Activated T-helper 1 cell treated with anti-CD3 and anti-CD28 coated beads, Interleukin-12 subunit alpha, Interleukin-12 subunit beta, Interleukin-2, Interleukin-4 antibody, amounts not matched to agents 30 ng/mL and 10 ng/mL and 1 ng/mL, durations not matched to agents 14 hours and 24 hours and 36 hours (primary cell): ENCODE data around the gene UBTF. TPM values are rescaled to one million over a fixed set of nuclear protein-coding genes. Genes with fewer than 3 reads are reported as not detected.

Experiments
- DNase-seq: peaks from one replicate; pipeline ENCODE4 v3.0.0; 2021; ENCODE audit warnings: low spot score
- H3K27ac Mint-ChIP-seq: one replicate; pipeline ENCODE4 v1.8.0; 2021; ENCODE audit warnings: mild to moderate bottlenecking, mixed read lengths
- H3K27me3 Mint-ChIP-seq: one replicate; pipeline ENCODE4 v1.8.0; 2022; ENCODE audit warnings: mild to moderate bottlenecking, moderate library complexity, mixed read lengths; ENCODE audit not compliant: insufficient read depth
- H3K36me3 Mint-ChIP-seq: one replicate; pipeline ENCODE4 v1.8.0; 2021; ENCODE audit warnings: low read depth, mixed read lengths
- H3K4me1 Mint-ChIP-seq: one replicate; pipeline ENCODE4 v1.8.0; 2021; ENCODE audit warnings: low read depth, mixed read lengths
- H3K4me3 Mint-ChIP-seq: one replicate; pipeline ENCODE4 v1.8.0; 2021; ENCODE audit warnings: mild to moderate bottlenecking, moderate library complexity, mixed read lengths
- H3K9me3 Mint-ChIP-seq: one replicate; pipeline ENCODE4 v1.8.0; 2021; ENCODE audit warnings: mixed read lengths
- intact Hi-C: fragments of 100-400 bp; cut with micrococcal nuclease; formaldehyde crosslinking; loops from one replicate; pipeline ENCODE4 v1.15.1; 2024
- total RNA-seq: library from RNA; stranded (reverse); gene quantifications from 2 replicates; pipeline ENCODE4 v1.2.3, GENCODE V29; 2022

UBTF gene
- total RNA-seq, 1 donor from 2014 or later, result 215 TPM

DNA sequence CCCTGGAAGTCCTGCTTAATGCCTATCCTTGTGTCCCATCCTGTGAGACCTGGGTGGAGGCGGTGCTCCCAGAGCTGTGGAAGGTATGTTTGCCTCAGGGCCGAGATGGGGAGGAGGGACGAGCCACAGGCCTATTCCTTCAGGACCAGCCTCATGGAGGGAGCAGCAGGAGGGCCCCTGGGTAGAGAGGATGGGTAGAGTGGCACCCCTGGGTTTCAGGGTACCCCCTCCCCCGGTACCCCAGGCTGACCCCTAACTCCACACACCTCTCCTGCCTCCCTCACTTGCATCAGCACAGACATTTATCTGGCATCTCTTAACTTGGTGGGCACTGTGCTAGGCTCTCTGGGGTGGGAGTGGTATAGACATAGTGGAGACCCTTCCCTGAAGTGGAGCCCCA is 41.8 kb downstream of the UBTF start:
- no peaks in the 10 kb centered on the region for H3K9me3 Mint-ChIP-seq
- no peak for DNase-seq
- H3K36me3 Mint-ChIP-seq, result peaks cover 20% of the 10 kb centered on the region
- intact Hi-C loops, result no loop called here
- no peak overlapping the region for H3K27ac Mint-ChIP-seq
- no peak overlapping the region for H3K4me3 Mint-ChIP-seq
- H3K4me1 Mint-ChIP-seq, result no peaks in the 10 kb centered on the region
- no peaks in the 10 kb centered on the region for H3K27me3 Mint-ChIP-seq

DNA sequence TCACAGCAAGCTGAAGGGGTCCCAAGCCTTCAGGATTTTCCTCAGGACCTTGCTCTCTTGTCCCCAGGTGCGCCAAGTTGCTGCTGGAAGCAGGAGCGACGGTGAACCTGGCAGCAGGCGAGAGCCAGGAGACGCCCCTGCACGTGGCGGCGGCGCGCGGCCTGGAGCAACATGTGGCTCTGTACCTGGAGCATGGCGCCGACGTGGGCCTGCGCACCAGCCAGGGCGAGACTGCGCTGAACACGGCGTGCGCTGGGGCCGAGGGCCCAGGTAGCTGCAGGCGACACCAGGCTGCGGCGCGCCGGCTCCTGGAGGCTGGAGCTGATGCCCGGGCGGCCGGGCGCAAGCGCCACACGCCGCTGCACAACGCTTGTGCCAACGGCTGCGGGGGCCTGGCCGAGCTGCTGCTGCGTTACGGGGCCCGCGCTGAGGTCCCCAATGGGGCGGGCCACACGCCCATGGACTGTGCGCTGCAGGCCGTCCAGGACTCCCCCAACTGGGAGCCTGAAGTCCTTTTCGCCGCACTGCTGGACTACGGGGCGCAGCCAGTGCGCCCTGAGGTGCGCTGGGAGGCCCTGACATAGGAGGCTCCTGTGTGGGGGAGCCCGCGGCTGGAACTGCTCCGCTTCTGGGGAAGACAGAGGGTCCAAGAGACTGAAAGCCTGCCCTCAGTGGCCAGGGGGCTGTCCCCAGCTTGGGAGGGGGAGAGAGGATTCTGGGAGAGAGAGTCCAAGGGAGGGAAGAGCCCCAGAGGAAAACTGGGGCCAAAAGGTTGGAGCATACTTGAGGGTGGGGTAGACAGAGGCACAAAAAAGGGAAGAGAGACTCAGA is 42.6 kb downstream of the UBTF start:
- DNase-seq, result no peak
- Mint-ChIP-seq H3K4me1 (no peaks in the 10 kb centered on the region), H3K27me3 (no peaks in the 10 kb centered on the region), H3K4me3 (no peak overlapping the region), H3K36me3 (peaks cover 16% of the 10 kb centered on the region), H3K27ac (no peak overlapping the region), H3K9me3 (no peaks in the 10 kb centered on the region)
- intact Hi-C loops, result no loop called here

- Mint-ChIP-seq H3K4me1 (no peaks in the 10 kb centered on the region), H3K9me3 (no peaks in the 10 kb centered on the region), H3K36me3 (peaks cover 13% of the 10 kb centered on the region), H3K27me3 (no peaks in the 10 kb centered on the region), H3K4me3 (no peak overlapping the region), H3K27ac (no peak overlapping the region)
- DNase-seq, result no peak
- intact Hi-C loops, result no loop called here
Measured at GRCh38 chr17:44176257-44176656, 43.2 kb downstream of the UBTF start.

DNA sequence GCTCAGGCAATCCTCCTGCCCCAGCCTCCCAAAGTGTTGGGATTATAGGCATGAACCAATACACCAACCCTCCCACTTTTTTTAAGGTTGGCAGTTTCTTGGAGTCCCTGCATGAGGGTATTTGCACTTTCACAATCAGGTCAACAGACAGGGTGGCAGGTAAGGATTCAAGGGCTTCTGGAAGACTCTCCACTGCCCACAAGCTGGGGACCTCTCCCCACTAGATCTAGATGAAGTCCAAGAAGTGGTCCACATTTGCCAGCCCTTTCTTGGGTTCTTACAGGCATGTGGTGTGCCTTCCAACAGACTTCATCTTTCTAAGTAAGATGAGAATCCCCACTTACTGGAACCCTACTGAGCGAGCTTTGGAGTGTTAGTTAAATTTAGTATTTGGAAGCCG is 45.0 kb downstream of the UBTF start:
- Mint-ChIP-seq H3K4me1 (no peaks in the 10 kb centered on the region), H3K9me3 (no peaks in the 10 kb centered on the region), H3K36me3 (peaks cover 13% of the 10 kb centered on the region), H3K27me3 (no peaks in the 10 kb centered on the region), H3K27ac (no peak overlapping the region), H3K4me3 (no peak overlapping the region)
- DNase-seq, result no peak
- intact Hi-C loops, result no loop called here

- intact Hi-C loops, result no loop called here
- Mint-ChIP-seq H3K4me1 (peaks cover 10% of the 10 kb centered on the region), H3K4me3 (no peak overlapping the region), H3K27ac (no peak overlapping the region), H3K36me3 (peaks cover 8% of the 10 kb centered on the region), H3K9me3 (no peaks in the 10 kb centered on the region), H3K27me3 (no peaks in the 10 kb centered on the region)
- DNase-seq, result no peak
Measured at GRCh38 chr17:44171931-44172455, 47.5 kb downstream of the UBTF start.

DNA sequence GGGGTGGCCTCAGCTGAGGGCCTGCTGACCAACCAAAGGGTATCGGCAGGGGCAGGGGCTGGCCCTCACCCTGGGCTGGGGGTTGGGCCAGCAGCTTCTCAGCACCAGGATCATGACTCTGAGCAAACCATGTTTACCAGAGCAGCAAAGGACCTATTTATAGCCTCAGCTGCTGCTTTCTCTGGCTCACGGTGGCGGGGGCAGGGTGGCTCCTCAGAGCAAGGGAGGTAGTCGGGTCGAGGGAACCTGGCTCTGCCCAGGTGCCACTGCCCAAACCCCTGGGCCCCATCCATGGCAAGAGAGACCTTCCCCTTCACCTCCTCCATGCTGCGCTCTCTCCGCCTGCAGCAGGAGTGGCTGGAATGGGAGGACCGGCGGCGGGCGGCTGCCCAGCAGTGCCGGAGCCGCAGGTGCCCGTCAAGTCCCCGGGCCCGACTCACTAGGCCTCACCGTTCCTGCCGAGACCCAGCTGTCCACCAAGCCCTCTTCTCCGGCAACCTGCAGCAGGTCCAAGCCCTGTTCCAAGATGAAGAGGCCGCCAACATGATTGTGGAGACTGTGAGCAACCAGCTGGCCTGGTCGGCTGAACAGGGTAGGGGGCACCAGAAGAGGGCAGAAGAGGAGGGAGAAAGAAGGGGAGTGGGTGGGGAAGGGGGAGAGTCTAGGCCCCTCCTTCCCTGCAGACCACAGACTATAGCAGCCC is 48.8 kb downstream of the UBTF start, which contains the start of gene ASB16:
Gene ASB16 (plus strand): TSS at position 206 of the 703 bp plus-strand sequence. CDS start 86 bp downstream, at position 292.
- H3K27me3 Mint-ChIP-seq, result no peaks in the 10 kb centered on the region
- H3K4me3 Mint-ChIP-seq, result no peak within 1 kb of the TSS
- no peak for DNase-seq
- H3K9me3 Mint-ChIP-seq, result no peaks in the 10 kb centered on the region
- H3K4me1 Mint-ChIP-seq, result peaks cover 10% of the 10 kb centered on the region
- intact Hi-C loops, result no loop called here
- H3K36me3 Mint-ChIP-seq, result peaks cover 3% of the 10 kb centered on the region
- H3K27ac Mint-ChIP-seq, result no peak within 1 kb of the TSS

DNA sequence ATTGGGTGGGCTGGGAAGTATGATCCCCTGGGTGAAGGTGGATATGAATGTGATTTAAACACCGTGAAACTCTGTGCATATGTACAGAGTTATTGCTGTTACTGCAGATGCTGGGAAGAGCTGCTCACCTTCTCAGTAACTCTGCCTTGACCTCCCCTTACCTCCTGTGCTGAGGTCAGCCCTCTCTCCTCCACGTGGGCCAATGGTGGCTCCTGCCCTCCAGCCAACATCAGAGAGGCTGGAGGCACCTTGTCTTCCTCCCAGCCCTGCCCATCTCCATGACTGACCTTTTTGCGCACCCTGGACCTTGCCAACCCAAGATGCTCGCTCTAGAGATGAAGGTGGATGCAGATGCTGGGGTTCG is 49.4 kb downstream of the UBTF start:
- H3K9me3 Mint-ChIP-seq, result no peaks in the 10 kb centered on the region
- intact Hi-C loops, result no loop called here

GRCh38 chr17:44167181-44167861 is 52.2 kb downstream of the UBTF start:
- intact Hi-C loops, result no loop called here
- no peak for DNase-seq
- Mint-ChIP-seq H3K4me1 (peaks cover 10% of the 10 kb centered on the region), H3K27ac (no peak overlapping the region), H3K36me3 (peaks cover 4% of the 10 kb centered on the region), H3K27me3 (no peaks in the 10 kb centered on the region), H3K4me3 (no peak overlapping the region), H3K9me3 (no peaks in the 10 kb centered on the region)

More for the DNA sequence above, 49.4 kb downstream of the UBTF start:
- H3K4me3 Mint-ChIP-seq, result no peak overlapping the region
- no peaks in the 10 kb centered on the region for H3K36me3 Mint-ChIP-seq
- DNase-seq, result no peak
- H3K27me3 Mint-ChIP-seq, result no peaks in the 10 kb centered on the region
- peaks cover 10% of the 10 kb centered on the region for H3K4me1 Mint-ChIP-seq
- no peak overlapping the region for H3K27ac Mint-ChIP-seq

DNA sequence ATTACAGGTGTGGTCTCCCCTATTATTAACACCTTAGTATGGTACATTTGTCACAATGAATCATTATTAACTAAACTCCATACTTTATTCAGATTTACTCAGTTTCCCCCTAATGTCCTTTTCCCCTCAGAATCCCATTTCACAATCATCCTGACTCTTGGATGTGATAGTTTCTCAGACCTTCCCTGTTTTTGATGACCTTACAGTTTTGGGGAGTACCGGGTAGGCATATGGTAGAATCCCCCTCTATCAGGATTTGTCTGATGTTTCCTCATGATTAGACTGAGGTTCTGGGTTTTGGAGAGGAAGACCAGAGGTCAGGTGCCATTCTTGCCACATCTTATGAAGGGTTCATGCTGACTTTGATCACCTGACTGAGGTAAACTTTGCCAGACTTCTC is 55.0 kb downstream of the UBTF start:
- Mint-ChIP-seq H3K27me3 (no peaks in the 10 kb centered on the region), H3K4me1 (peaks cover 10% of the 10 kb centered on the region), H3K9me3 (no peaks in the 10 kb centered on the region), H3K36me3 (peaks cover 8% of the 10 kb centered on the region), H3K27ac (no peak overlapping the region), H3K4me3 (no peak overlapping the region)
- DNase-seq, result no peak
- intact Hi-C loops, result no loop called here

DNA sequence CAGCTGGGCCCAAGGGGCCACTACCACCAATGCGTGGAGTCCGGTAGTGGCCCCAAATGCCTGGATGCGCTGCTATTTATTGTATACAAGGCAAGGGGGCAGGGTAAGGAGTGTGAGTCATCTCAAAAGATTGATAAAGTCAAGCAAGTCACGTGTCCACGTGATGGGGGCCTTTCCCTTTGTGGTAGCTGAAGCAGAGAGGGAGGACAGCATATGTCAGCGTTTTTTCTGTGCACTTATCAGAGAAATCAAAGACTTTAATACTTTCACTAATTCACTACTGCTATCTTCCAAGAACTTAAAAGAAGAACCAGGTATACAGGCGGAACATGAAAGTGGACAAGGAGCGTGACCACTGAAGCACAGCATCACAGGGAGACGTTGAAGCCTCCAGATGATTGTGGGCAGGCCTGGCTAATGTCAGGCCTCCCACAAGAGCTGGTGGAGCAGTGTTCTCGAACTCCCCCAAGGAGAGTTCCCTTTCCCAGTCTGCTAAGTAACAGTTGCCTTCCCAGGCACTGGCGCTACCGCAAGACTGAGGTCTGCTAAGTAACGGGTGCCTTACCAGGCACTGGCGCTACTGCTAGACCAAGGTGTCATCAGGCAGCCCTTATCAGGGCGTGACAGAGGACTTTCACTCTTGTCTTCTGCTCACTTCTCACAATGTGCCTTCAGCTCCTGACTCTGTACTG is 59.8 kb downstream of the UBTF start:
- no peak overlapping the region for H3K27ac Mint-ChIP-seq
- intact Hi-C loops, result no loop called here

DNA sequence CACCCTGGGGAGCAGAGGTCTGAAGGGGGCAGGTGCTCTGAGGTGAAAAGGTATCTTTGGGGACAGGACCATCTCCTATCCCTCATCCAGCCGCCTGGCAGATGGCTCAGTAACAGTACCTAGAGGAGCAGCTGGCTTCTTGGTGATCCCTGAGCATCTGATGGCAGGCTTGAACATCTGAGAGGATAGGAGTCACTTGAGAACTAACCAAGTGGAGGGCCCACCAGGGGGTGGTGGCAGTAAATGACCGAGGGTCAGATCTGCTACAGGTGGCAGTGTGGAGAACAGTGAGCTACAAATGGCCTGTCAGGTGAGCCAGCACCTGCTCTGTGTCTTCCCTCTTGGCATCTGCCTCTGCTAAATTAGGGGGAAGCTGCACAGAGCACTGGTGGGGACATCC is 64.0 kb downstream of the UBTF start:
- Mint-ChIP-seq H3K4me1 (peaks cover 10% of the 10 kb centered on the region), H3K4me3 (no peak overlapping the region), H3K27ac (no peak overlapping the region), H3K36me3 (peaks cover 16% of the 10 kb centered on the region), H3K27me3 (no peaks in the 10 kb centered on the region), H3K9me3 (no peaks in the 10 kb centered on the region)
- no peak for DNase-seq
- intact Hi-C loops, result no loop called here

More for the DNA sequence above, 59.8 kb downstream of the UBTF start:
- Mint-ChIP-seq H3K4me3 (no peak overlapping the region), H3K27me3 (no peaks in the 10 kb centered on the region), H3K9me3 (no peaks in the 10 kb centered on the region), H3K4me1 (no peaks in the 10 kb centered on the region), H3K36me3 (peaks cover 15% of the 10 kb centered on the region)
- no peak for DNase-seq
